ENCODE results near the gene C2orf80. TPM values are rescaled to one million over a fixed set of nuclear protein-coding genes. Genes with fewer than 3 reads are reported as not detected.

The C2orf80 gene
- total RNA-seq, 4 donors from 2014 or later: not detected

DNA sequence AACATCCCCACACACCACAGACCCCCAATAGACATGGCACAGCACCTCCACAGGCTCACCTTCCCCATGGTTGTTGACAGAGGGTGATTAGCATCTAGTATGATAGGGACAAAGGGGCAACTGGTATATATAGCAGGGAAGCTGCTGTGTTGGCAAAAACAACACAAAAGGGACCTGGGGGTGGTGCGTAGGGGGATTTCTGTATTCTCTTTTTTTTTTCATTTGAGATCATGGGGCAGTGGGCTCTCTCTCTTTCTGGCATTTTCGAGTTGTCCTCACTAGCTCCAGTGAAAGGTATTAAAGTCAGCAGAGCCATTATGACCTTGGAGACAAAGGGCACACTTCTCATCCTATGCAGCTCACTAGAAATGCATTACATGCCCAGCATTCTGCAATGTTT lies 26.3 kb downstream of the C2orf80 start, which contains the start of gene CRYGA:
TSS of gene CRYGA (minus strand) at position 101 of the 400 bp plus-strand sequence. CDS start at position 68, 33 bp downstream.
- Histone ChIP-seq H3K27me3 (peaks cover 0 to 7% (median 0%) of the 10 kb centered on the region in 4 donors), H3K27ac (replicated peaks in 1 of 4) (no peak within 1 kb of the TSS), H3K36me3 (no peaks in the 10 kb centered on the region), H3K4me3 (no peak within 1 kb of the TSS), H3K4me1 (no peaks in the 10 kb centered on the region), H3K9me3 (no peaks in the 10 kb centered on the region)
- intact Hi-C loops (cut with DNase I): no loop called here
- 92% methylated on average over 2 of the region's 2 CpGs for WGBS
- TF ChIP-seq EP300 (IDR thresholded peaks at IDR 0.05): no peak
- TF ChIP-seq POLR2A (IDR thresholded peaks at IDR 0.05; ENCODE audit: low read depth): no peak
- TF ChIP-seq POLR2AphosphoS5 (IDR thresholded peaks at IDR 0.05): no peak
- TF ChIP-seq, protein P1, sequence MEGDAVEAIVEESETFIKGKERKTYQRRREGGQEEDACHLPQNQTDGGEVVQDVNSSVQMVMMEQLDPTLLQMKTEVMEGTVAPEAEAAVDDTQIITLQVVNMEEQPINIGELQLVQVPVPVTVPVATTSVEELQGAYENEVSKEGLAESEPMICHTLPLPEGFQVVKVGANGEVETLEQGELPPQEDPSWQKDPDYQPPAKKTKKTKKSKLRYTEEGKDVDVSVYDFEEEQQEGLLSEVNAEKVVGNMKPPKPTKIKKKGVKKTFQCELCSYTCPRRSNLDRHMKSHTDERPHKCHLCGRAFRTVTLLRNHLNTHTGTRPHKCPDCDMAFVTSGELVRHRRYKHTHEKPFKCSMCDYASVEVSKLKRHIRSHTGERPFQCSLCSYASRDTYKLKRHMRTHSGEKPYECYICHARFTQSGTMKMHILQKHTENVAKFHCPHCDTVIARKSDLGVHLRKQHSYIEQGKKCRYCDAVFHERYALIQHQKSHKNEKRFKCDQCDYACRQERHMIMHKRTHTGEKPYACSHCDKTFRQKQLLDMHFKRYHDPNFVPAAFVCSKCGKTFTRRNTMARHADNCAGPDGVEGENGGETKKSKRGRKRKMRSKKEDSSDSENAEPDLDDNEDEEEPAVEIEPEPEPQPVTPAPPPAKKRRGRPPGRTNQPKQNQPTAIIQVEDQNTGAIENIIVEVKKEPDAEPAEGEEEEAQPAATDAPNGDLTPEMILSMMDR (IDR thresholded peaks at IDR 0.05): no peak
- no peak for DNase-seq (ENCODE audit: extremely low spot score)

DNA sequence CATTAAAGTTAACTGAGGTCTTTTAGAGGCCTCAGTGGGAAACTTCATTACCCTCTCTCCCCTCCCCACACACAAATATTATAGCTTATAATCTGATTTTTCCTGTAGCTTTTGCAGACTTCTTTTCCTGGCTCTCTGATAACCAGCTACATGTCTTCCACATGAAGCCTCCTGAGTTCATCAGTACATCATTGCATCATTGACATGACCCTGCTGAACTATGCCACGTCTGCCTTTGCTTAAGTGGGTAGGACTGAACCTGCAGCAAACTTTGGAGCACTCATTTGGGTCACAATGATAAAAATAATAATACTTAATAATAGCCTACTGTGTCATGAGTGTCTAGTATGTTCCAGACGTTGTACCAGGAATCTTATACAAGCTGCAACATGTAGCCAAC lies 33.4 kb downstream of the C2orf80 start:
- intact Hi-C loops (cut with DNase I): no loop called here
- H3K27me3 ChIP-seq: no peaks in the 10 kb centered on the region
- 69% methylated on average over 2 of the region's 2 CpGs for WGBS
- no peaks in the 10 kb centered on the region for H3K36me3 ChIP-seq
- no peak for TF ChIP-seq POLR2A (IDR thresholded peaks at IDR 0.05; ENCODE audit: low read depth)
- TF ChIP-seq, protein P1 (IDR thresholded peaks at IDR 0.05): no peak
- no peak for TF ChIP-seq EP300 (IDR thresholded peaks at IDR 0.05)
- no peak overlapping the region for H3K27ac ChIP-seq (replicated peaks in 1 of 4)
- peaks cover 0 to 3% (median under 1%) of the 10 kb centered on the region in 4 donors for H3K9me3 ChIP-seq
- no peak for DNase-seq (ENCODE audit: extremely low spot score)
- H3K4me3 ChIP-seq: no peak overlapping the region
- H3K4me1 ChIP-seq: no peaks in the 10 kb centered on the region

- no peak for DNase-seq (ENCODE audit: extremely low spot score)
- Histone ChIP-seq H3K4me1 (no peaks in the 10 kb centered on the region), H3K27me3 (no peaks in the 10 kb centered on the region), H3K27ac (replicated peaks in 1 of 4) (no peak overlapping the region), H3K9me3 (peaks cover 0 to 4% (median 2%) of the 10 kb centered on the region in 4 donors), H3K4me3 (no peak overlapping the region), H3K36me3 (no peaks in the 10 kb centered on the region)
- TF ChIP-seq POLR2A (IDR thresholded peaks at IDR 0.05; ENCODE audit: low read depth) (no peak), POLR2AphosphoS5 (IDR thresholded peaks at IDR 0.05) (no peak), EP300 (IDR thresholded peaks at IDR 0.05) (no peak)
- TF ChIP-seq, protein P1 (IDR thresholded peaks at IDR 0.05): no peak
- intact Hi-C loops (cut with DNase I): no loop called here
Observed at GRCh38 chr2:208153156-208153555, 36.7 kb downstream of the C2orf80 start.

- 81% methylated on average over 1 of the region's 1 CpG for WGBS
- Histone ChIP-seq H3K4me3 (no peak overlapping the region), H3K4me1 (no peaks in the 10 kb centered on the region), H3K27ac (replicated peaks in 1 of 4) (no peak overlapping the region), H3K27me3 (no peaks in the 10 kb centered on the region), H3K36me3 (no peaks in the 10 kb centered on the region), H3K9me3 (peaks cover 0 to 4% (median 2%) of the 10 kb centered on the region in 4 donors)
- no peak for DNase-seq (ENCODE audit: extremely low spot score)
- TF ChIP-seq POLR2AphosphoS5 (IDR thresholded peaks at IDR 0.05) (no peak), EP300 (IDR thresholded peaks at IDR 0.05) (no peak), POLR2A (IDR thresholded peaks at IDR 0.05; ENCODE audit: low read depth) (no peak)
- TF ChIP-seq, protein P1 (IDR thresholded peaks at IDR 0.05): no peak
- intact Hi-C loops (cut with DNase I): no loop called here
Observed at GRCh38 chr2:208150956-208151355, 38.9 kb downstream of the C2orf80 start.

GRCh38 chr2:208150094-208150493 lies 39.7 kb downstream of the C2orf80 start:
- H3K36me3 ChIP-seq: no peaks in the 10 kb centered on the region
- no peaks in the 10 kb centered on the region for H3K4me1 ChIP-seq
- DNase-seq (ENCODE audit: extremely low spot score): no peak
- H3K27me3 ChIP-seq: no peaks in the 10 kb centered on the region
- peaks cover 0 to 4% (median 2%) of the 10 kb centered on the region in 4 donors for H3K9me3 ChIP-seq
- H3K27ac ChIP-seq (replicated peaks in 1 of 4): no peak overlapping the region
- intact Hi-C loops (cut with DNase I): no loop called here
- no peak overlapping the region for H3K4me3 ChIP-seq
- no peak for TF ChIP-seq EP300 (IDR thresholded peaks at IDR 0.05)
- no peak for TF ChIP-seq POLR2A (IDR thresholded peaks at IDR 0.05; ENCODE audit: low read depth)
- no peak for TF ChIP-seq POLR2AphosphoS5 (IDR thresholded peaks at IDR 0.05)
- TF ChIP-seq, protein P1 (IDR thresholded peaks at IDR 0.05): no peak
